Amniotic stem cell (primary cell): ENCODE results near the gene SPRED2.

Experiments
- DNase-seq: peaks from one replicate; lab custom pipeline; 2025; lab: John Stamatoyannopoulos, UW

The SPRED2 gene

GRCh38 chr2:65386989-65387388 lies 45.4 kb downstream of the SPRED2 start:
- no peak for DNase-seq

GRCh38 chr2:65386344-65386743 lies 46.1 kb downstream of the SPRED2 start:
- no peak for DNase-seq

- no peak for DNase-seq
Measured at GRCh38 chr2:65383541-65384488, 48.6 kb downstream of the SPRED2 start.

GRCh38 chr2:65382776-65383357 lies 49.5 kb downstream of the SPRED2 start:
- peak; percentile 80 for DNase-seq

- DNase-seq, result no peak
Measured at GRCh38 chr2:65382323-65382722, 50.1 kb downstream of the SPRED2 start.

GRCh38 chr2:65381607-65382051 lies 50.8 kb downstream of the SPRED2 start:
- DNase-seq, result no peak

- DNase-seq, result no peak
Measured at GRCh38 chr2:65380255-65380654, 52.1 kb downstream of the SPRED2 start.

- no peak for DNase-seq
Measured at GRCh38 chr2:65379721-65380171, 52.7 kb downstream of the SPRED2 start.

- no peak for DNase-seq
Measured at GRCh38 chr2:65379223-65379622, 53.2 kb downstream of the SPRED2 start.

- no peak for DNase-seq
Measured at GRCh38 chr2:65378290-65378689, 54.1 kb downstream of the SPRED2 start.

GRCh38 chr2:65377556-65378192 lies 54.7 kb downstream of the SPRED2 start:
- DNase-seq, result peak; percentile 69

- DNase-seq, result no peak
Measured at GRCh38 chr2:65375723-65376122, 56.7 kb downstream of the SPRED2 start.

- DNase-seq, result no peak
Measured at GRCh38 chr2:65374999-65375398, 57.4 kb downstream of the SPRED2 start.

- DNase-seq, result no peak
Measured at GRCh38 chr2:65374575-65374974, 57.8 kb downstream of the SPRED2 start.

- no peak for DNase-seq
Measured at GRCh38 chr2:65373365-65373918, 59.0 kb downstream of the SPRED2 start.

- no peak for DNase-seq
Measured at GRCh38 chr2:65372619-65373018, 59.8 kb downstream of the SPRED2 start.

GRCh38 chr2:65371074-65371434 lies 61.3 kb downstream of the SPRED2 start:
- no peak for DNase-seq

- DNase-seq, result no peak
Measured at GRCh38 chr2:65370387-65371073, 61.9 kb downstream of the SPRED2 start.

GRCh38 chr2:65369980-65370379 lies 62.4 kb downstream of the SPRED2 start:
- no peak for DNase-seq

GRCh38 chr2:65369574-65369973 lies 62.8 kb downstream of the SPRED2 start:
- DNase-seq, result no peak

GRCh38 chr2:65368468-65368867 lies 63.9 kb downstream of the SPRED2 start:
- DNase-seq, result no peak

- peak; percentile 92 for DNase-seq
Measured at GRCh38 chr2:65367524-65367923, 64.9 kb downstream of the SPRED2 start.
